ENCODE data around the gene AGPAT1.

DNA sequence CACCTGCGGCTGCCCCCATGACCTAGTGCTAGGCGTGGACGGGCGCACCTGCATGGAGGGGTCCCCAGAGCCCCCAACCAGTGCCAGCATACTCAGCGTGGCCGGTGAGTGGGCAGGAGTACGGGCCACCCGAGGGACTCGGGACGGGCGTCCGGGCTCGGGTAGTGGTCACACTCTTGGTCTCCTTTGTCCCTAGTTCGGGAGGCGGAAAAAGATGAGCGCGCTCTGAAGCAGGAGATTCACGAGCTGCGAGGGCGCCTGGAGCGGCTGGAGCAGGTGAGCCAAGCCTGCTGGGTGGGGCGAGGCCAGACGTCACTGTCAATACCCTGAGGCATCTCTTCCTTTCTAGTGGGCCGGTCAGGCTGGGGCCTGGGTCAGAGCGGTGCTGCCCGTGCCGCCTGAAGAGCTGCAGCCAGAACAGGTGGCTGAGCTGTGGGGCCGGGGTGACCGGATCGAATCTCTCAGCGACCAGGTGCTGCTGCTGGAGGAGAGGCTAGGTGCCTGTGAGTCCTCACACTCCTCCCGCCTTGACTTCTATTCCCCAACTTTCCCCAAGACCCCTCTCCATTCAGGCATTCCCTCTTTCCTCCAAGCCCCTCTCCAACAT is 8.6 kb downstream of the AGPAT1 start:
- TF ChIP-seq POLR2AphosphoS5 (IDR thresholded peaks at IDR 0.05; ENCODE audit: low read depth, low read length) (no peak), SIN3A (IDR thresholded peaks at IDR 0.05; ENCODE audit: borderline replicate concordance, insufficient read depth, low read length) (no peak), TAF1 (IDR thresholded peaks at IDR 0.05; ENCODE audit: borderline replicate concordance, insufficient read depth, low read length) (no peak)
- TF ChIP-seq, protein P1, sequence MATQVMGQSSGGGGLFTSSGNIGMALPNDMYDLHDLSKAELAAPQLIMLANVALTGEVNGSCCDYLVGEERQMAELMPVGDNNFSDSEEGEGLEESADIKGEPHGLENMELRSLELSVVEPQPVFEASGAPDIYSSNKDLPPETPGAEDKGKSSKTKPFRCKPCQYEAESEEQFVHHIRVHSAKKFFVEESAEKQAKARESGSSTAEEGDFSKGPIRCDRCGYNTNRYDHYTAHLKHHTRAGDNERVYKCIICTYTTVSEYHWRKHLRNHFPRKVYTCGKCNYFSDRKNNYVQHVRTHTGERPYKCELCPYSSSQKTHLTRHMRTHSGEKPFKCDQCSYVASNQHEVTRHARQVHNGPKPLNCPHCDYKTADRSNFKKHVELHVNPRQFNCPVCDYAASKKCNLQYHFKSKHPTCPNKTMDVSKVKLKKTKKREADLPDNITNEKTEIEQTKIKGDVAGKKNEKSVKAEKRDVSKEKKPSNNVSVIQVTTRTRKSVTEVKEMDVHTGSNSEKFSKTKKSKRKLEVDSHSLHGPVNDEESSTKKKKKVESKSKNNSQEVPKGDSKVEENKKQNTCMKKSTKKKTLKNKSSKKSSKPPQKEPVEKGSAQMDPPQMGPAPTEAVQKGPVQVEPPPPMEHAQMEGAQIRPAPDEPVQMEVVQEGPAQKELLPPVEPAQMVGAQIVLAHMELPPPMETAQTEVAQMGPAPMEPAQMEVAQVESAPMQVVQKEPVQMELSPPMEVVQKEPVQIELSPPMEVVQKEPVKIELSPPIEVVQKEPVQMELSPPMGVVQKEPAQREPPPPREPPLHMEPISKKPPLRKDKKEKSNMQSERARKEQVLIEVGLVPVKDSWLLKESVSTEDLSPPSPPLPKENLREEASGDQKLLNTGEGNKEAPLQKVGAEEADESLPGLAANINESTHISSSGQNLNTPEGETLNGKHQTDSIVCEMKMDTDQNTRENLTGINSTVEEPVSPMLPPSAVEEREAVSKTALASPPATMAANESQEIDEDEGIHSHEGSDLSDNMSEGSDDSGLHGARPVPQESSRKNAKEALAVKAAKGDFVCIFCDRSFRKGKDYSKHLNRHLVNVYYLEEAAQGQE (IDR thresholded peaks at IDR 0.05; ENCODE audit: insufficient read depth in 1 of 2, low read depth in 2 of 2, low read length in 2 of 2): no peak
